Stimulated activated CD4-positive, alpha-beta T cell treated with anti-CD3 and anti-CD28 coated beads, Interleukin-4, amount 100 ng/mL, for 48 hours (primary cell): ENCODE data around the gene LRCH4.

ENCODE experiments used
- DNase-seq, 2 donors: peaks; one replicate each; pipeline ENCODE4 v3.0.0-alpha.2; 2020; ENCODE audit warnings: low read depth in 2 of 2

The LRCH4 gene

DNA sequence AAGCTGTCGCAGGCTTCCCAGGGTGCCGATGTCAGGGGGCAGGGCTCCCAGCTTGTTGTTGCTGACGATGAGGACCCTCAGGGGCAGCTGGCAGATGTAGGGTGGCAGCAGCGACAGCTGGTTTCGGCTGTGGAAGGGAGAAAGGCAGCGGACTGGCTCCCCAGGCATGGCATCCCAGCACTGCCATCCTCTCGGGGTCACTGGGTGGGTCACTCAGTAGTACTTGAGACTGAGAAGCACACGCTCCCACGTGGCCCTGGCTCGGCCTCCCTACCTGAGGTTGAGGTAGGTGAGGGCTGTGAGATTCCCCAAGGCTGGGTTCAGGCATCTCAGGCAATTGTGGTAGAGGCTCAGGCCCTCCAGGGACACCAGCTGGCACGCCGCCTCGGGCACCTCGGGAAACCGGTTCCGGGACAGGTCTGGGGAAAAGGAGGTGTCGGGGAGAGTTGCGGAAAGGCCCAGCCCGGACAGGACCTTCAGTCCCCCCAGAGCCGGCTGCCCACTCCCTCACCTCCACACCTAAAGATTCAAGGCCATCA is 3.8 kb downstream of the LRCH4 start:
- no peak for DNase-seq

DNA sequence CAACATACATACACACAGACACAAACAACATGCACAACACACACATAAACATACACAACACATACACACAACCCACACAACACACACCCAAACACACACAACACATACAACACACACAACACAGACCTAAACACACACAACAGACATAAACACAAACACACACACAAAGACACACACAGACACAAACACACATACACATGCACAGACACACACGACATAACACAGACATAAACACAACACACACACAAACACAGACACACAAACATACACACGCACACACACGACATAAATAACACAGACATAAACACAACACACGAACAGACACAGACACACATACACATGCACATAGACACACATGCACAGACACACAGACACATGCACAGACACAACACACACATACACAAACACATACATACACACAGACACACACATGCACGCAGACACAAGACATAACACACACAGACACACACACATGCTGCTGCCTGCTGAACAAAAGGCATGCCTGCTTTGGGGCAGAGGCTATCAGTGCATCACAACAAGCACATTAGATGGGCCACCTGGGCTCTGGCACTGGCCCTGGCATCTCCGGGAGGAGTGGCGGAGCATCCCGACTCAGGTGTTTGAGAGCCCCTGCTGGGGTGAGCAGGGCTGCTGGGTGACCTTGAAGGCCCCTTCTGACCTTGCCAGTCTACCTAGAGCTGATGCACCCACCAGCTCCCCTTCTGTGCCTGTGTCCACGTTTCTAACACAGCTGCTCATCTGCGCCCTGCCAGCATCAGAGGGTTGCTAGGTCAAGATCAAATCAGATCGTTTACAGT is 5.3 kb downstream of the LRCH4 start:
- DNase-seq = no peak

DNA sequence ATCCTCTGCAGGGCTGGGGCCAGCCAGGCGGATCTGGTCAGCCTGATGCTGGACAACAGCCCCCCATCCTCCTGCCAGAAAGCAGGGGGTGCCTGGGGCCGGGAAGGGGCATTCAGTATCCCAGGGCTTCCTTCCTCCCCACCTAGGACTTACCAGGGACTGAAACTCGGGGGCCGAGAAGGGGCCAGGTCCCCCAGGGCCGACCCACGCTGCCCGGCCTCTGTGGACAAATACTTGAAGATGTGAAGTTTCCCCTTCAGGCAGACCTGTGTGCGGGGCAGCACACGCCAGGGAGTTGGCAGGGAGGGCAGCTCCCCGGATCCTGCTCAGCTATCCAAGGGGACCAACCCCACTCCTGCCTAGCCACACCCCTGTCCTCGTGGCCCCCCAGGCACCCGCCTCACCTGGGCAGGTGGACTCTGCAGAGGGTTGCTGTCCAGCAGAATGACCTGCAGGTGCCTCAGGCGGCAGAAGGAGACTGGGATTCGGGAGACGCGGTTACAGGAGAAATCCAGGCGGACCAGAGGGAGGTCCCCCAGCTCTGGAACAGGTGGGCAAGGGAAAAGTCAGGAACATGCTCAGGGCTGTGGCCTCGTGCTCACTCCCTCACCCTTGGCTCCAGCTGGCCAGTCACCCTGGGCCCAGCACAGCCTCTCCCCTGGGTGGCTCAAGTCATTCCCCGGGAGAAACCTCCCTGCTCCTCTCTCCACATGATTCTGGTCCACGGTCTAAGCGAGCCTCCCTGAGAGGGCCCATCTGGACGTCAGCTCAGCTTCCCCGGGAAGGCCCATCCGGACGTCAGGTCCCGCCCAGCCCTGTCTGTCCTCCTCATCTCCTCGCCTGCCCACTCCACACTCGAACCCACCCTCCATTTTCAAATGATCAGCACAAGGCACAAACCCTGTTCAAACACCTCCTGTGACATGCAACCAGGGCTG is 7.4 kb downstream of the LRCH4 start:
- DNase-seq = no peak

DNA sequence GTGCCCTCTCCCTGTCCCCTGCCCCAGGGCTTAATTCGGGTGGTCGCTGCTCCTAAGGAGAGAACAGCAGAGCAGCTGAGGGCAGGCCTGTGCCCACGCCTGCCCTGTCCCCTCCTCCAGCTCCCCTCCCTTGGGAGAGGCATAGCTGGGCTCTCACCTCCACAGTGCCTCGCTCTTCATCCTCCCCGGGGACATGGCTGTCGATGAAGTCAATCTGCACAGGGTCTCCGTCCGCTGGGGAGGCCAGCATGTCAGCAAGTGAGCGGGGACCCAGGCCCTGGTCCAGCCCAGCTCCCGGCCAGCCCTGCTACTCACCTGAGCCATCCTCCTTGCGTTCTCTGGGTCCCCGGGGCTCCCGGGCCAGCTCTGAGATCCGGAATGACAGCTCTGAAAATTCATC is 8.4 kb downstream of the LRCH4 start:
- no peak for DNase-seq

DNA sequence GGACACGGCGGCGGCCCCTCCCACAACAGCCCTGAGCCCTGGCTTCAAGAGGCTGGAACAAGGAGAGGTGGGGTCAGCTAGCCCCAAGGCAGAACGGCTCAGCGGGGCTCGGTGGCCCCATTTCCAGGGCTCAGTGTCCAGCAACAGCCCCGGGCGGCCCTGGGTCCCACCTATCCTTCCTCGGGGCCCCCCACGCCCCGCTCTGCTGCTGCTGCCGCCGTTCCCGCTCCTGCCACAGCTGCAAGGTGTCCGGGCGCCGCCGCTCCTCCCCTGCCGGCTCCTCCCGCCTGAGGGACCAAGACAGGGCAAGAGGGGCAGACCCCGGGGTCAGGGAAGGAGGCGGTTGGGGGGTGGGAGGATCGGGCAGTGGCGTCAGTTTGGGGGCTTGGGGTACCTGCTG is 8.8 kb downstream of the LRCH4 start:
- no peak for DNase-seq

DNA sequence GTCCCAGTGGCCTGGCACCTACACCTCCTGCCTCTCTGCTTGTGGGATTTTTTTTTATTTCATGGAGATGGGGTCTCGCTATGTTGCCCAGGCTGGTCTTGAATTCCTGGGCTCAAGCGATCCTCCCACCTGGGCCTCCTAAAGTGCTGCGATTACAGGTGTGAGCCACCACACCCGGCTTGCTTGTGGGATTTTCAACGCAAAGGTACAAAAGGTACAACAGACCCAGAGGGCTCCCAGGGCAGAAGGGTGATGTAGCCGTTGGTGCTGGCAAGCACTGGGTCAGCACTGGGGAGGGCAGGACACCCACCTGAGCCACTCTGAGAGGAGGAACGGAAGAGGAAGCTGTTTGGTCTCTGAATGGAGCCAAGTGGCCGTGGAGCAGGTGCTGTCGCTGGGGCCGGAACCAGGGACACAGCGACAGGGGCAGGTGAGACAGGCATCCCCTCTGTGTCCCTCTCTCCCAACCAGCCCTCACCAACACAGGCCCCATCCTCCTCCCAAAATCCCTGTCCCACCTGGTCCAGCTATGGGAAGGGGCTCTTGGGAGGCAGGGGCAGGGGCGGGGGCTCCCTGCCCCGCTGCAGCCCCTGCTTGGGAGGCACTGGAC is 9.4 kb downstream of the LRCH4 start:
- no peak for DNase-seq

DNA sequence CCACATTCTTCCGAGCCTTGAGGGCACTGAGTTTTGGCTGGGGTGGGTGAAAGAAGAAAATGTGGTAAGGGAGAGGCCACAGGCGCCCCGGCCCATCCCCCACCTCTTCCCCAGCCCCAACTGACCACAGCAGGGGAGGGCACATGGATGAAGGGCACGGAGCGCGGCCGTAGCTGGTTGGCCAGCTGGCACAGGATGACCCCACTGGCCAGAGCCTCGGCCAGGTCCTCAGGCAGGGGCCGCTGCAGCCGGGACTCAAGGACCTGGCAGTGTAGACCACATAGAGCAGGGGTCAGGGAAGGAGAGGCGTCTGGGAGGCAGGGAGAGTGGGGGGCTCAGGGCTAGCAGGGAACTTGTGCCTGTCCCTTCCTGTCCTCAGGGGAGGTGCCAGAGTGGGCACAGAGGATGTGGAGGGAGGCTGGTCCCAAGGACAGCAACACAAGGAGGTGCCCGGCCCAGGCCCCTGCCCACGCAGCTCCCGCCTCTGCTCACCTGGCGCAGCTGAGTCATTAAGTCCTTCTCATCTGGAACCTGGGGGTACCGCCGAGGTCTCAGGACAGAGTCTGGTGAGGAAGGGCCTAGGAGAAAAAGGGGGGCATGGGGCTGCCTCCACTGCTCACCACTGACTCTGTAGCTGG is 10.1 kb downstream of the LRCH4 start:
- DNase-seq = no peak

DNA sequence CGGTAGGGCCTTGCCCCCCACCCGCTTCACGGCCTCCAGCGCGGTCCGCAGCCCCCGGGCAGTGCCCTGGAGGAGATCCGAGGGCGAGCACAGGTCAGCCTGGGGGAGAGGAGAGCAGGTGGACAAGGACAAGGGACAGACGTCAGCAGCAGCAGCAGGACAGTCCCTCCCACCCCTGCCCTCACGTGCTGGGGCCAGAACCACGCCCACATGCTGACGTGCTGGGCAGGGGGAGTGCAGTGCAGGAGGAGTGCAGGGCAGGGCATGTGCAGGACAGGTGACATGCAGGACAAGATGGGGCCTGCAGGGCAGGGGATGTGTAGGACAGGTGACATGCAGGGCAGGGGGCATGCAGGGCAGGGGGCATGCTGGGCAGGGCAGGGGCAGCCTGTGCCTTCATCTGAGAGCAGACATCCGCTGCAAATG is 10.7 kb downstream of the LRCH4 start:
- no peak for DNase-seq

DNA sequence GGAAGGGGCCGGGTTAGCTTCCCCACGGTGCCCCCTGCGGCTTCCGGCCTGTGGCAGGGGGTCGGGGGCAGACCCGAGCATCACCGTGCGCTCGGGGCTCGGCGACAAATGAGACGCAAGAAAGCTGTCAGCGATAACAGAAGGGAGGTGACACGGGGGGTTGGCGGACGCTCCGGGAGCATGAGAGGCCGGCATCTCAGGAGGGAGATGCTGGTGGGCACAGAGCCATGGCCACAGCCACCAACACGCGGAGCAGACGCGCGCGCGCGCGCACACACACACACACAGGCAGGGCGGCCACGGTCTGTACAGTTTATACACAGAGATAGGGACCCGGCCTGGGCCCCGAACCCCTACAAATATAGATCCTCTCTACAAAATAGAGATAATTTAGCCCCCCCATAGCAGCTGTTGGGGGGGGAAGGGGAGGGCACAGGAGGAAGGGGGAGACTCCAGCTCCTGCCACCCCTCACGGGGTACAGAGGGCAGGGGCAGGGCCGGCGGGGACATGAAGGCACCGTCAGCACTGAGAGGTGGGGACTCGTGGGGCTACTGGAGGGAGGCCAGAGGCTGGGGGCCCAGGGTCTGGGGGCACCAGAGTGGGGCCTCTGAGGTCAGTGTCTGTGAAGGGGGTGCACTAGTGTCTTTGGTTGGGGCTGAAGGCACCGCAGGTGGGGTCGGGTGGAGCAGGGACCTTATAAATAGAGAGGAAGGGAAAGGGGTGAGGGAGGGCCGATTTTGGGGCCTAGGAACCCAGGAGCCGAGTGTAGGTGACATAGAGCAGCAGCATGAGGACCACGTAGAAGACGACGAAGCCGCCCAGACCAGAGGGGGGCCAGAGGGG is 11.3 kb downstream of the LRCH4 start:
- no peak for DNase-seq

DNA sequence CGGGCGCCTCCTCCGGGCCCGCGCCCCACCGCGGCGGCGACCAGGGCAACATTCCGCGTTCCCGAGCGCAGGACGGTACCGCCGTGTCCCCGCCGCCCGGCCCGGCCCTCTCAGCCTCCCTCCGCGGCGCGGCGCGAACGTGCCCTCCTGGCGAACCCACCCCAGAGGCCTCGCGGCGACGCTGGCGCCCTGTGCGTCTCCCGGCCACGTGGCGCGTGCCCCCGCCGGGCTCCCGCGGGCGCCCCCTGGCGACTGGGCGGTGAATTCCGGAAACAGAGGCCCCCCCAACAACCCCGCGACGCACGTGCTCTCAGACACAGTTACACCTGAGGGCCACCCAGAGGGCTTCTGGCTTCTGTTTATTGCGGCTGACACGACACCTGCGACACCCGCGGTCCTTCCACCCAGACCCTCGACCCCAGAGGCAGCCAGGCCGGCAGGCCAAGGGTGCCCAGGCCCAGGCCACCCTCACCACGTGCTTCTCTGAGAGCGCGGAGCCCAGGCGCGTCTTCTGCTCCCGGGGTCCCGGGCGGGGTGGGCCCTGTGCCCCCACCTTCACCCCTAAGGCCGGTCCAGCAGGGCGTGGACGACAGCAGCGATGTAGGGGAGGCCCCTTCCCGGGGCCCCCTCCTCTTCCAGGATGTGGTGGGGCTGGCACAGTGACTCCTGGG is 12.1 kb downstream of the LRCH4 start, which contains the start of gene SAP25:
TSS of gene SAP25 (minus strand) at position 210 of the 671 bp plus-strand sequence. CDS start at position 52, 158 bp downstream.
- no peak for DNase-seq

DNA sequence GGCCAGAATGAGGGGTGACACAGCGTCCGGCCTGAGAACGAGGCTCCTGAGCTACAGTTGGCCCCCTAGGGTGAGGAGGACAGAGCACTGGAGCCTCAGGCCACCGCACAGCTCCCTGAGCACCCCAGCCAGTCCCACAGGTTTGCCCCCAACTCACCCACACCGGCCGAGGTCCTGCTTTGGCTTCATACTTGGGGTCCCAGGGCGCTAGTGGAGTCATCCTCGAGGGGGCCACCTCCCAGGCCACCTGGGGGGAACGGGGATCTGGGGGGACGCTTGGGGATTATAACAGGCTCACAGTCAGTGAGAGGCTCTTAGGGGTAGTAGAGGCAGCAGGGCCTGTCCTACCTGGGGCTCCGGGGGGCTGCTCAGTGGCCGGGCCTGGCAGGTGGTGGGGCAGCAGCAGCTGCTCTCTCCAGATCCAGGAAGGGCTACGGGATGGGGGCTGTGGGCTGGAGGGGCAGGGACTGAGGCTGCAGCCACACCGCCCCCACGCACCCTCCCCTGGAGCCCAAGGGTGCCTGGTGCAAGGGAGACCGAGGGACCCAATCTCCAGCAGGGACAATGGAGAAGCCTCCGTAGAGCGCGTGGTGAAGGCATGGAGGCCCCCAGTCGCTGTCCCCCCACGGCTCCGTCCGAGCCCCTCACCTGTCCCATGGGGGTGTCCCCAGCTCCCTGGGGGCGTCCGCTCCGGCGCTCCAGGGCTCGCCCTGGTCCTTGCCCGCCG is 12.8 kb downstream of the LRCH4 start:
- no peak for DNase-seq

DNA sequence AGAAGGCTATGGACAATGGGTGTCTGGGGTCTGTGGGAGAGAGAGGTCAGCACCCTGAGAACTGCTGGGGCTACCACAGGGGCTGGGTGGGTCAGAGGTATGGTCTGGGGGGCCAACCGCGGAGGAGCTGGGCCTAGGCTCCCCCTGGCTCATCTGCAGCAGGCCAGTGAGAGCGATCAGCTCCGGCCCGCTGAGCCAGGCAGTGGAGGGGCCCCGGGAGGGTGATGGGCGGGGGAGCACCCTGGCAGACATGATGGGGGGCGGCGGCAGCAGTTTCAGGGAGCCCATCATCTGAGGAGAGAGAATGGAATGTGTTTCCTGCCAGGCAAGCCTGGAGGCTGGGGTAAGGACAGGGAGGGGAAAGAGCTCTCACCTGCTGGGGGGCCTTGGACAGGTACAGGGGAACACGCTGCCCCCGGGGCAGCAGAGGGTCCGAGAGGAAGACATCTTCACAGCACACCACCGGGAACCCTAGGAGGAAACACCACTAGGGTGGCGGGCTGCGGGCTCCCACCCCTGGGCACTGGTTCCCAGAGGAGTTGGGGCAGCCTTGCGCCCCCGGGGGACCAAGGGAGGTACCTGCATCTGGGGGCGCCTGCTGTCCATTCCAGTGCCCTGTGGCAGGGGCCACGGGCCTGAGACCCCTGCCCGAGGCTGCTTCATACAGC is 13.5 kb downstream of the LRCH4 start:
- DNase-seq = no peak

DNA sequence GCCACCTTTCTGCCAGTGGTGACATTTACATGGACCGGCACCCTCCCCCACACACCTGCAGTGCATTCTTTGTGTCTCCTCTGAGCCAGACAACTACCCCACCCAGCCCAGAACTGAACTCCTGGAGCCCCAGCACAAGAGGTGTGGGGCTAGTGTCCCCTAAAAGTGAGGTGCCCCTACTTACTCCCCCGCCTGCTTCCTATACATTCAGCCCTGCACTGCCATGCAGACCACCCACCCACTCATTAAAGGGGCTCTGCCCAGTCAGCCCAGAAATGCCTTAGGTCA is 14.2 kb downstream of the LRCH4 start:
- DNase-seq = no peak

DNA sequence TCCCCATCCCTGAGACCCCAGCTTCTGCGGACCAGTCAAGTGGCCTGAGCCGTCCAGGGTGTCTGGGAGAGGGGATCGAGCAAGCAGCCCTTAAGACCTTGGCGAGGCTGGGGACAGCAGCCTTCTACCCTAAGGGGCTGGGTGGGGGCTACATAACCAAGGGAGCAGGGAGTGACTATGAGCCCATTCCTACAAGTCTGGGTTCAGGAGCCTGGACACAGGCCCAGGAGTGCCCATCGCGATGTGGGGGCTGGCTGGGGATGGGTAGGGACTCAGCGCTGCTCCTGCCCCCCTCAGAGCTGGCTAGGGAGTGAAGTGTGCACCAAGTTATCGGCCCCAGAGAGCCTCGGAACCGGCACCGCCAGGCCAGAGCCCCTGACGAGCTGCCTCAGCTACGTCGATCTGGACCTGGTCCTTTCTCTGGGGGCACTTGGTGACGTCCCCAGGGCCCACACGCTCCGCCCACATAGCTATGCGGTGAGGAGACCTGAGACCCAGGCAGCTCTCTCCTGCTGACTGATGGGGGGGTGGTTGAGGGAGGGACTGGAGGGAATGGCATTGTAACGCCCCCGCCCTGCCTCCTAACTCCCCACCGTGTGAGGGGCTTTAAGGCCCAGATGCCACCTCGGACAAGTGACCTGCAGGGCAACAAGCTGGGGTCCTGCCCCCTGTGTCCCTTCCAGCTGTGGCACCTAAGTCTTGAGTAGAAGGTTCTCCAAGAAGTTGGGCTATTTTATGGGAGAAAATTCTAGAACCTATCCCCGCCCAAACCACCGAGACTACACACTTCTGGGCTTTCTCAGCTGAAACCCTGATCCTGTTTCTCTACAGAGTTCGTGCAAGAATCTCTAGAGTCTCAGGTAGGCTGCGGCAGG is 14.7 kb downstream of the LRCH4 start:
- DNase-seq = no peak

DNA sequence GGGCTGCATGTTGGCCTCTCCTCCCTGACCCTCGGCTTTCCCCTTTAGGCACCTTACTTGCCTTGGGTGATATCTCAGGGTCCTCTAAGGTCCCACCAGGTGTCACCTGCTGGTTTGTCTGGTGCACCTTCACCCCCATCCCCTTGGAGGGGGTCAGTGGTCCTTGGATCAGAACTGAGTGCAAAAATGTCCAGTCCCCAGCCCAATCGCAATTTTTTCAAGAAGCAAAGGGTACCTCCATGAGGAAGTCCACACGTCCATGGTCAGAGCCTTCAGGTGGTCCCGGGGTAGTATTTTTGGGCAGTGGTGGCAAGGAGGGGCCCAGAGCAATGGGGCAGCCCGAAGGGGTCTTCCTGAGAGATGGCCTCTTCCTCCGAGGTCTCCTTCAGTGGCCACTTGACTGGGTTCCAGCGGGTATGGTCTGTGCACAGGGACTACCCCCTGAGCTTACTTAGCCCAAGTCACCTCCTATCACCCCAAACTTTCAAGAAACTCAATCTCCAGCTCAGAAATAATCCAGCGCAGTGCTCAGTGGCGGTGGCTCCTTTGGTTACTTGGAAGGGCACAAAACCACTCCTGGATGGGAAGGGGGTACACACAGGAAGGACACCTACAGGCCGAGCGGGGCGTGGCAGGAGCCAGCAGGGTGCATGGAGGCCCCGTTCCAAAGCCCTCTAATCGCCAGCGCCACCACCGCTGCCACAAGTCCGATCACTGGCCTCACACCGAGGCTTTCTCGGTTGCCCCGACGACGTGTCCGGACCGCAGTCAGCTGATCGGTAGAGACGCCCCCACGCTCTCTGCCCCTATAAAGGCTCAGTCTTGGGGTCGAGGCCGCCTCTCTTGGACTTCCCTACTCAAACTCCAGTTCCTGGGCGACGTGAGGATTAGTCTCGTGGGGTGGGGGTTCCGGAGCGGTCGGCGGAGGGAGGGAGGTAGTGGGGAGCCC is 16.8 kb downstream of the LRCH4 start:
- peak in 1 of 2 donors; percentile 53 for DNase-seq

DNA sequence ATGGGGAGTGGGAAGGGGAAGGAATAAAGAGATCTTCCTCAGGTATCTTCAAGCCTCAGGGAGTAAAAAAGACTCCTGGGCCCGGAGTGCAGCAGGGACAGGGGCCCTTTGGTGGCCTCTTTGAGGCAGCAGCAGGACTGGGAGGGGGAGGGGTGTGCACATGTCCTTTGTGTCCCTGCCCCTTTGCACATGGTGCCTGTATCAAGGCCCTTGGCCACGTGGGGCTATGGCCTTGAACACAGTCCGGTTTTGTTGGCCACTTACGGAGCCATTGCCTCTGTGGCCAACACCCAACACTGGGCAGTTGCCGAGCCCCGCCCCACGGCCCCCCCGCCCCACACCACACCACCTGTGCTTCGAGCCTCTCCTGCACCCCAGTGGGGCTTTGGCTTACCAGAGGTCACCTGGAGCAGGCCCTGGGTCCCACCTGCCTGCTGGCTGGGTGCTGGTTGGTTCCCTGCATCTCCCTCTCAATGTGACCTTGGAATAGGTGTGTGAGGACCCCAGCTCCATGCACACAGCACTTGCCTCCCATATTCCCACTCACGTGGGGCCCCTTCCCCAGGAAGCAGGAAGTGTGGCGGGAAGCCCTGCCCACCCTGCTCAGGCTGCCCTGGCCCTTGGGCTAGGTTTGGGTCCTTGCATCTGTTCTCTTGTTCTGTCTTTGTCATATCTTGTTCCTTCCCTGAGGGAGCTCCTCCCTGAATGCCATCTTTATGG is 17.6 kb downstream of the LRCH4 start:
- no peak for DNase-seq
